Astrocyte (in vitro differentiated cells and primary cell): ENCODE data around the gene UBN2. TPM values are rescaled to one million over a fixed set of nuclear protein-coding genes. Genes with fewer than 3 reads are reported as not detected.
A peak's percentile ranks its signal among the peaks of the same experiment; 100 is the strongest.

Source experiments
- DNase-seq: peaks from one replicate; pipeline ENCODE4 v3.0.0-alpha.2; 2010; ENCODE audit warnings: low read depth
- FAIRE-seq: peaks from 2 replicates; lab custom pipeline; 2011; peaks lifted over from hg19 to GRCh38; lab: Jason Lieb, UNC
- H2AFZ ChIP-seq: 2 replicates; pipeline ENCODE4 v1.6.0; 2012; ENCODE audit warnings: low read depth, low read length, inconsistent platforms
- H3K27ac ChIP-seq: 2 replicates; pipeline ENCODE4 v1.5.1; 2011; ENCODE audit warnings: low read depth, low read length, inconsistent platforms
- H3K27me3 ChIP-seq: 2 replicates; pipeline ENCODE4 v1.6.0; 2011; ENCODE audit warnings: low read length, inconsistent platforms; ENCODE audit not compliant: insufficient read depth
- H3K36me3 ChIP-seq: 2 replicates; pipeline ENCODE4 v1.5.1; 2011; ENCODE audit warnings: low read length, inconsistent platforms; ENCODE audit not compliant: insufficient read depth
- H3K4me1 ChIP-seq: 2 replicates; pipeline ENCODE4 v1.5.1; 2011; ENCODE audit warnings: low read length, inconsistent platforms; ENCODE audit not compliant: insufficient read depth
- H3K4me2 ChIP-seq: 2 replicates; pipeline ENCODE4 v1.6.0; 2012; ENCODE audit warnings: low read length, inconsistent platforms
- H3K4me3 ChIP-seq: 2 replicates; pipeline ENCODE4 v1.5.1; 2011; ENCODE audit warnings: low read depth, mild to moderate bottlenecking, low read length, inconsistent platforms; ENCODE audit not compliant: insufficient read depth
- H3K79me2 ChIP-seq: 2 replicates; pipeline ENCODE4 v1.6.0; 2012; ENCODE audit warnings: mild to moderate bottlenecking, low read length, inconsistent platforms; ENCODE audit not compliant: insufficient read depth
- H3K9ac ChIP-seq: 2 replicates; pipeline ENCODE4 v1.6.0; 2012; ENCODE audit warnings: mild to moderate bottlenecking, low read length, inconsistent platforms
- H3K9me3 ChIP-seq: 2 replicates; pipeline ENCODE4 v1.5.1; 2012; ENCODE audit warnings: low read depth, mild to moderate bottlenecking, low read length, inconsistent platforms; ENCODE audit not compliant: insufficient read depth
- H4K20me1 ChIP-seq: 2 replicates; pipeline ENCODE4 v1.6.0; 2012; ENCODE audit warnings: low read length, inconsistent platforms; ENCODE audit not compliant: insufficient read depth
- H3K27ac Mint-ChIP-seq: one replicate; pipeline ENCODE4 v1.8.0; 2021; ENCODE audit warnings: mild to moderate bottlenecking, mixed read lengths; ENCODE audit not compliant: unreplicated experiment
- H3K27me3 Mint-ChIP-seq: one replicate; pipeline ENCODE4 v1.8.0; 2021; ENCODE audit warnings: low read depth, mixed read lengths; ENCODE audit not compliant: unreplicated experiment
- H3K36me3 Mint-ChIP-seq: one replicate; pipeline ENCODE4 v1.8.0; 2021; ENCODE audit warnings: low read depth, mixed read lengths; ENCODE audit not compliant: unreplicated experiment
- H3K4me1 Mint-ChIP-seq: one replicate; pipeline ENCODE4 v1.8.0; 2021; ENCODE audit warnings: low read depth, mixed read lengths; ENCODE audit not compliant: unreplicated experiment
- H3K4me3 Mint-ChIP-seq: one replicate; pipeline ENCODE4 v1.8.0; 2021; ENCODE audit warnings: mild to moderate bottlenecking, moderate library complexity, mixed read lengths; ENCODE audit not compliant: unreplicated experiment
- H3K9me3 Mint-ChIP-seq: one replicate; pipeline ENCODE4 v1.8.0; 2021; ENCODE audit warnings: mild to moderate bottlenecking, mixed read lengths; ENCODE audit not compliant: unreplicated experiment
- CTCF ChIP-seq: IDR thresholded peaks from 2 replicates; pipeline ENCODE4 v1.5.1; 2011; ENCODE audit warnings: low read depth, mild to moderate bottlenecking, inconsistent platforms, low read length, moderate library complexity; ENCODE audit not compliant: insufficient read depth
- EZH2 ChIP-seq: IDR thresholded peaks from 2 replicates; pipeline ENCODE4 v1.6.1; 2012; ENCODE audit warnings: mild to moderate bottlenecking, low read length, inconsistent platforms; ENCODE audit not compliant: insufficient read depth
- total RNA-seq: library from RNA; stranded (reverse); gene quantifications from 2 replicates; pipeline ENCODE4 v1.2.1, GENCODE V29; 2021

The UBN2 gene
- total RNA-seq, 1 donor from 2014 or later: 16.5 TPM

- Histone ChIP-seq H3K4me1 (peaks cover 5% of the 10 kb centered on the region), H3K4me2 (no peak overlapping the region), H4K20me1 (peaks cover 7% of the 10 kb centered on the region), H3K27ac (no peak overlapping the region), H3K9me3 (no peaks in the 10 kb centered on the region), H3K27me3 (no peaks in the 10 kb centered on the region), H3K9ac (no peak overlapping the region), H2AFZ (no peak overlapping the region), H3K4me3 (no peak overlapping the region), H3K79me2 (peaks cover 8% of the 10 kb centered on the region), H3K36me3 (peaks cover 13% of the 10 kb centered on the region)
- Mint-ChIP-seq H3K27ac (no peak overlapping the region), H3K4me3 (no peak overlapping the region), H3K36me3 (peaks cover 8% of the 10 kb centered on the region), H3K9me3 (no peaks in the 10 kb centered on the region), H3K4me1 (peaks cover 5% of the 10 kb centered on the region), H3K27me3 (no peaks in the 10 kb centered on the region)
- FAIRE-seq (no peak), DNase-seq (no peak)
- TF ChIP-seq EZH2: no peak
- no peak for TF ChIP-seq CTCF
Observed at GRCh38 chr7:139241258-139241657, 10.2 kb downstream of the UBN2 start.

- Mint-ChIP-seq H3K4me3 (no peak overlapping the region), H3K9me3 (no peaks in the 10 kb centered on the region), H3K4me1 (peaks cover 10% of the 10 kb centered on the region), H3K36me3 (peaks cover 14% of the 10 kb centered on the region), H3K27me3 (no peaks in the 10 kb centered on the region), H3K27ac (no peak overlapping the region)
- Histone ChIP-seq H3K27me3 (no peaks in the 10 kb centered on the region), H3K9me3 (no peaks in the 10 kb centered on the region), H3K27ac (no peak overlapping the region), H2AFZ (no peak overlapping the region), H3K9ac (no peak overlapping the region), H4K20me1 (peaks cover 6% of the 10 kb centered on the region), H3K4me2 (no peak overlapping the region), H3K36me3 (peaks cover 13% of the 10 kb centered on the region), H3K4me1 (peaks cover 5% of the 10 kb centered on the region), H3K4me3 (no peak overlapping the region), H3K79me2 (no peaks in the 10 kb centered on the region)
- FAIRE-seq: peak; percentile 45
- TF ChIP-seq EZH2 (no peak), CTCF (no peak)
- peak; percentile 51 for DNase-seq
Observed at GRCh38 chr7:139242741-139243281, 11.8 kb downstream of the UBN2 start.

- H3K27ac Mint-ChIP-seq: no peak overlapping the region
- no peaks in the 10 kb centered on the region for H3K79me2 ChIP-seq
Observed at GRCh38 chr7:139245401-139245800, 14.4 kb downstream of the UBN2 start.

More at GRCh38 chr7:139245401-139245800, 14.4 kb downstream of the UBN2 start:
- H2AFZ ChIP-seq: no peak overlapping the region
- no peaks in the 10 kb centered on the region for H3K9me3 ChIP-seq
- peaks cover 13% of the 10 kb centered on the region for H3K36me3 ChIP-seq
- no peak overlapping the region for H3K9ac ChIP-seq
- Mint-ChIP-seq H3K36me3 (peaks cover 14% of the 10 kb centered on the region), H3K4me1 (peaks cover 10% of the 10 kb centered on the region), H3K27me3 (no peaks in the 10 kb centered on the region), H3K9me3 (no peaks in the 10 kb centered on the region), H3K4me3 (no peak overlapping the region)
- FAIRE-seq (no peak), DNase-seq (no peak)
- no peak overlapping the region for H3K4me2 ChIP-seq
- H4K20me1 ChIP-seq: peaks cover 11% of the 10 kb centered on the region
- peaks cover 5% of the 10 kb centered on the region for H3K4me1 ChIP-seq
- H3K4me3 ChIP-seq: no peak overlapping the region
- no peaks in the 10 kb centered on the region for H3K27me3 ChIP-seq
- TF ChIP-seq CTCF: no peak
- no peak overlapping the region for H3K27ac ChIP-seq
